Kidney tubule cell (primary cell): ENCODE measurements around the gene RAP1GAP2.
"Not testable (repeated sequence)": the region's sequence is repeated elsewhere in the genome, so short reads cannot be mapped to it uniquely, and the experiment has no call there.

ENCODE experiments used
- DNase-seq: peaks from one replicate; pipeline ENCODE4 v3.0.0-alpha.2; 2018; ENCODE audit warnings: low spot score

Gene RAP1GAP2

DNA sequence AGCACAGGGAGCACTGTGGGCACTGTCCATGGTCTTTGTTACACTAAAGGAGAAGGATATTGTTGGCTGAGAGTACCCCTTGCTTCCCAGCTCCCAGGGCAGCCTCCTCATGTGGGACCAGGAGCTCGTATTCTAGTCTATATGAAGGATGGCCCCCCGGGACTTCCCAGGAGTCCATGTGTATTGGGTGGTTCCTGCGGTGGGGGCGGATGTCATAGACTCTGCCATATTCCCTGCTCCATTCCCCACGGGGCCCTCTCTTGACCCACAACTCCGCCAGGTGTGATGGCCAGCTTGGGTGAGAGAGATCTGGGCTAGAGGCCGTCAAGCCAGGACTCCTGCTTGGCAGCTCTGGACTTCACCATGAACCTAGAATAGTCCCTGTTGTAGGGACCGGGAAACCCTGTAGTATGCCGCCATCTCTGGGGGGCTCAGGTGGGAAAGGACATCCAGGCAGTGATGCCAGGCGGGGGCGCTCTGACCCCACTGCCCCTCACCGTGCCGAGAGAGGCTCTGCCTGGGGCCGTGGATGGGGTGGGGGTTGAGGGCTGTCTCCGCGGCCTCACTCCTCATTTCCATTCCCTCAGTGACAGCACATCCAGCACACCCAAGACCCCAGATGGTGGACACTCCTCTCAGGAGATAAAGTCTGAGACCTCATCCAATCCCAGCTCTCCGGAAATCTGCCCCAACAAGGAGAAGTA lies 229.3 kb downstream of the RAP1GAP2 start:
- DNase-seq, result no peak

DNA sequence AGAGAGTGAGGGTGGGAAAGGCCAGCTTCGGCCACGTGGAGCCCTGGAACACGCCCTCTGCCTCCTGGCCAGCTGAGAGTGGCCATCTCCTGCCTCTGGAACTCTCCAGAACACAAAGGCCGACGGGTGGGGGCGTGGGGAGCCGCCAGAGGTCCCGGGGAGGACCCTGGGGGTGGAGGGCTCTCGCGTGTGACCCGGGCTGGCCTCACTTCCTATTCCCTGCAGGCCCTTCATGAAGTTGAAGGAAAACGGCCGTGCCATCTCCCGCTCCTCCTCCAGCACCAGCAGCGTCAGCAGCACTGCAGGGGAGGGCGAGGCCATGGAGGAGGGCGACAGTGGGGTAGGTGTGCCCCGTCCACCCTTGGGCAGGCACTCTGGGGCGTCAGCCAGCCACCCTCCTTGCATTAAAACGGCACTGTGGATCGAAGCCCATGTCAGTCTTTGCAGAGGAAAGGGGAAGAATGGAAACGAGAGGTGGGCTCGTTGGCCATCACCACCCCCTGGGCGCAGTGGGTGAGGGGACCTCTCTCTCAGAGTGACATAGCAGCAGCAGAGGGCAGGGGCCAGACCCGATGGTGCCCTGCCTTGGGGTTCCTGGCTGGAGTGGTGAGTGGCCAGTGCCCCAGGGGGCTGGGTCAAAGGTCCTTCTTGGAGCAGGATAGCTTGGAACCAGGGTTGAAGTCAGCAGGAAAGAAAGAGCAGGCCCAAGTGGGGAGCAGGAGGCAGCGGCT lies 230.1 kb downstream of the RAP1GAP2 start:
- DNase-seq, result no peak

GRCh38 chr17:3026856-3027751 lies 230.9 kb downstream of the RAP1GAP2 start:
- DNase-seq, result no peak

DNA sequence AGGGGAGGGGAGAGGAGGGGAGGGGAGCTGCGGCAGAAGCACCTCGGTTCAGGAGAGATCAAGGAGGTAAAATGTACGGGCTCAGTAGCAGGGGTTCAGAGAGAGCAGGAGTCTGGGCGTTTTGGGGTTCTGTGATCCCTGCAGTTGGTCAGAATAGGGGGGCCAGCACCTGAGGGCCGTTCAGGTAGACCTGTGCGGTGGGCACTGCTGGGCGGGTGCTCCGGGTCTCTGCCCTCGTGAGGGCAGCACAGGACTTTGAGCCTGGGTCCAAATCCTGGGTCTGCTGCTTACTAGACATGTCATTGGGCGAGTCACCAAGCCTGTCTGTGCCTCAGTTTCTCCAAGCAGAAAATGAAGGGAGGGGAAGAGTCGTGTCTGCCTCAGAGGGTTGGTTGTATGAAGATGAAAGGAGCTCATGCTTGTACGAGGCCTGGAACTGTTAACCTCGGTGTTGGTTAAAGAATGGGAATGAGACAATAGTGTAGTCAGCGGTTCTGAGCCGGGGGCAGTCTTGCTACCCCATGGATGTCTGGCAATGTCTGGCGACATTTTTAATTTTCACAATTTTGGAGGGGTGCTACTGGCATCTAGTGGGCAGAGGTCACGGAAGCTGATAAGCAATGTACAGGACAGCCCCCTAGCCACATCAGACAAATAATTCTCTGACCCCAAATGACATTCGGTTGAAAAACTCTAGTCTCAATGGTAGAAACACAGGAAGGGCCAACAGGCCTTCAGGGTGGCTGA lies 231.7 kb downstream of the RAP1GAP2 start:
- no peak for DNase-seq

GRCh38 chr17:3029213-3029913 lies 233.1 kb downstream of the RAP1GAP2 start:
- no peak for DNase-seq

GRCh38 chr17:3030096-3030495 lies 233.9 kb downstream of the RAP1GAP2 start:
- DNase-seq, result no peak

DNA sequence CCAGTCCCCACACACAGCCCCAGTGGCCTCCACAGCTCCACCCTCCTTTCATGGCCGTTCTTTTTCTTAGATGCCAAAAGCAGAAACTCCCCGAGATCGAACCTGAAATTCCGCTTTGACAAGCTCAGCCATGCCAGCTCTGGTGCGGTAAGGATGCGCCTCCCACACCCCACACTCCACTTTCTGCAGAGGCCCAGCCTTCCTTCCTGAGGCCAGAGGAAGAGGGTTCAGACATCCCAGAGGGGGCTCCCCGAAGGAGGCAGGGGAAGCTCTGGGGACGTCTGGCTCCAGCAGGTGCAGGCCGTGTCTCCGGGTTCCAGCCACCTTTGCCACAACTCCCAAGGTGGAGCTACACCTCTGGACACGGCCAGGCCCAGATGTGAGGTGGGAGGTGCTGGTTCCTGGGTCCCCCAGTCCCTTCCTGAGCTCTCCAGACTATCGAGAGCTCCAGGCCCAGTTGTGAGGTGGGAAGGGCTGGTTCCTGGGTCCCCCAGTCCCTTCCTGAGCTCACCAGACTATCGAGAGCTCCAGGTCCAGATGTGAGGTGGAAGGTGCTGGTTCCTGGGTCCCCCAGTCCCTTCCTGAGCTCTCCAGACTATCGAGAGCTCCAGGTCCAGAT lies 234.7 kb downstream of the RAP1GAP2 start:
- not testable (repeated sequence) for DNase-seq

- no peak for DNase-seq
Measured at GRCh38 chr17:3032258-3033247, 236.3 kb downstream of the RAP1GAP2 start.

DNA sequence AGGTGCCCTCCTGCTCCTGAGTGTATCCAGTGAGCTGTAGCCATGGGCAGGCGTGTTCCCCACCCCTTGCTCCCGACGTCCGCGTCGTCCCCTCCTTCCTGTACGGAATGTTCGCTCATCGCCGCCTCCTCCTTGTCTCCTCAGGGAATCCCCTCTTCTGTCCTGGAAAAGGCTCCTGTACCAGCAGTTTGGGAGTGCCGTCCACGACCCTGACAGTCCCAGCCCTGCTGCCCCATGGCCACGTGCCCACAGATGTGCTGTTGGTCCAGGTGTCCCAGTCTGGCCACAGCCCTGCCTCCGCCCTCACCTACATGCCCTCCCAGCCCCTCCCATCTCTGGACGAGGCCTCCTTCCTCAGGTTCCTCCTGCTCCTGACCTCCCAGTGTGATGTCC lies 237.0 kb downstream of the RAP1GAP2 start:
- DNase-seq, result no peak

DNA sequence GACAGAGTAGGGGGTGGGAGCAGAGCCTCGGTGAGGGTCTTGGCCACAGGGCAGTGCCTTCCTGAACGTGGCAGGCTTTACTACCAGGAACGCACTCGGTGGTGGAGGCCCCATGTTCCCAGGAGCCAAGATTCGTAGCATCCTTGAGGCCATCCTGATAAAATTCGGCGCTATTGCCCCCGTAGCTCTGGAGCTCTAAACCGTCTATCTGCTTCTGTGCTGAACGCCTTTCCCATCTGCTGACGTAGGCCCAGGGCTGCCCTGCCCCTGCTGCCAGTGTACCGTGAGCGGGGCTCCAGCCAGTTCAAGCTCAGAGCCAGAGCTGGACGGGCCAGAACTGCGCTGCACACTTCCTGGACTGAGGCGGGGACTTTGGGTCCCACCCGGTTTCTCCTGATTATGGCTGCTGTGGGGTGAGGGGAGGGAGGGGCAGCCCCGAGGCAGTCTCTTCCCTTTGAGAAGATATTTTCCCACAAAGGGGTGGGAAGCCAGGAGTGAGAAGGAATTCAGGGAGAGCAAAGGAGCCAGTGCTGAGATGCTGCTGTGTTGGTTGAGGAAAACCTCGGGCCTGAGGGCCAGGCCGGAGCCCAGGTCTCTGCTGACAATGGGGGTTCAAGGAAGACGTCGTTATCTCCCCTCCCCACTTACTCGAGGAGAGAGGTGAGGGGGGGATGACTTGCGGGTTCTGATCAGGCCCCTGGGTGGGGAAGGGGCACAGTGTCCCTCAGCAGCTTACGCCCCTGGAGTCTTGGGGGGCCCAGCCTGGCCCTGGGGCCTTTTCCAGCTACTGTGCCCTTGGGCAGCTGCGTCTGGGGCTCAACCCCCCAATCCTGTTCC lies 237.7 kb downstream of the RAP1GAP2 start:
- DNase-seq, result no peak

DNA sequence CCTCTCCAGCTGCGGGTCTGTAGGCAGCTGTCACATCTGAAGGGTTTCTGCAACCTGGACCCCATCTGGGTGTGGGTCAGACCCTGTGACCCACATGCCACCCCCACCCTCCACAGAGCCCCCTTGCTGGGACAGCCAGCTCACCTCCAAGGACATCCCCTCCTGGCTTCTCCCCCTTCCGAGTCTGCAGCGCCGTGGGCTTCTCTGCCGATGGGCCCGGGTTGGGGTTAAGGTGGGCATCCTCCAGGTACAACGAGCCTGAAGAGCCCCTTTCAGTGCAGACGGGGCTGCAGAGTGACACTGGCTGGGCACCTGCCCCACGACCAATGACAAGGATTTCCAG lies 238.3 kb downstream of the RAP1GAP2 start:
- DNase-seq, result no peak

DNA sequence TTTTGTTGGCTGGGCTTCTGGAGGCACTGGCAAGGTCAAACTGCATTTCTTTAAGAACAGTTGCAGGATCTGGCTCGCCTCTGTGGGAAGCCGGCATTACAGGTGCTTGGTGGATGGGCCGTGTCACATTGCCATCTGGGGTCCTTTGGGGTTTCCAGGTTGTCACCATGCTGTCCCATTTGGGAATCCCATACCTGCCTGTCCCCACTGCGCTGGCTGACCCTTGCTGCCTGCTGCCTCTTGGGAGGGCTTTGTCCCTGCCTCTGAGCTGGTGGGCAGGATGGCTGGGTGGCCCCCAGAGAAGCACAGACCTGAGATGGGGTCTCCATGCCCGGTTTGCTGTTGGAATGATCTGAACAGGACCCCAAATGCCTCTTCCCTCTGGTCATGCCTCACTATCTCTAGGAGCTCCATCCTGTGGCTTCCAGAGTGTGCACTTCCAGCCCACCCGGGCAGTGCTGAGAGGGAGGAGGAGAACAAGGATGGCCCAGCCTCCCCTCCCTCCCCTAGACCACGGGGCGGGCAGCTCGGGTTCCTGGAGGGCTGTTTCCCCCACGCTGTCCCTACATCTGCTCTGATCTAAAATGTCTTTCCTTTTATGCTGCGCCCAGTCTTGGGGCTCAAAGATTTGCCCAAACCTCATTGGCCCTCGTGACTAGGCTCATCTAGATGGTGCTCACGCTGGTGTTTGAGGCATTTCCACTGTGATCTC lies 239.2 kb downstream of the RAP1GAP2 start:
- DNase-seq, result no peak

- DNase-seq, result no peak
Measured at GRCh38 chr17:3035968-3036280, 239.7 kb downstream of the RAP1GAP2 start.

- DNase-seq, result no peak
Measured at GRCh38 chr17:3036800-3037199, 240.6 kb downstream of the RAP1GAP2 start.

GRCh38 chr17:3037259-3037658 lies 241.0 kb downstream of the RAP1GAP2 start:
- DNase-seq, result no peak

- DNase-seq, result peak; percentile 78
Measured at GRCh38 chr17:3038941-3039340, 242.7 kb downstream of the RAP1GAP2 start.

DNA sequence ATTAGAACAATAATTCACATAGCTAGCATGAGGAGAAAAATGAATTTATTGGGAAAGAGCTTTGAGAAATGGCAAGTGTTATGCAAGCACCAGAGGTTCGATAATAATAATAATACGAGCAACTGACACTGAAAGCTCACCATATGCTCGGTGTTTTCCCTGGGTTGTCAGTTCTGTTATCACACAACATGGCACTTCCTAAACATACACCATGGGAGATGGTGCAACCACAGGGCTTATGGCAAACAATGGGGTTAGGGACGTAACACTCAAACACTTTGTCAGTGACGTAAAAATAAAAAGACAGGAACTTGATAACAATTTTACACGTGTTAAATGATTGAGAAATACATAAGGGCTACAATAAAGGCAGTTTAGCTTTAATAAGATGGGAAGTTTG lies 243.5 kb downstream of the RAP1GAP2 start:
- DNase-seq, result no peak

DNA sequence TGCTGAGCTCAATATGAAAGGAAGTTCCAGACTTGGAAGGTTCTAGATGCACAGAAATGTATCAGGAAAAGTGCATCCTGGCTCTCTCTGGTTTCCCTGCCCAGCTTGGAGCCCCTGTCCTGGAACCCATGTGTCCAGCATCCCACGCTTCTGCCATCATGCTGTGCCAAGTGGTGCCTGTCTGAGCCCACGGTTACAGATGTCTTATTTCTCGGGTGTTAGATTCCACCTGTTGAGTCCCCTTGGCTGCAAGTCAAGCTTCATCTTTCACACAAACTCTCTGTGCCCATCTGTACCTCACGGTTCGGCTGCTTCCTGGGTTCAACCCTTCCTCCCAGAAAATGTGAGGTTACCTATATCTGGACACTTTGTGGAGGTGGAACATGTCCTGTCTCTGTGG lies 244.6 kb downstream of the RAP1GAP2 start:
- no peak for DNase-seq
